ENCODE data around the gene DDX49. TPM values are rescaled to one million over a fixed set of nuclear protein-coding genes. Genes with fewer than 3 reads are reported as not detected.

The DDX49 gene
- 45.0 and 70.0 TPM in 2 replicates for polyA plus RNA-seq (2011; rRNA removed)
- polyA minus RNA-seq (2011; rRNA and poly(A)+ RNA removed) = 28.9 and 72.6 TPM in 2 replicates

GRCh38 chr19:18919086-18919899, at the start of gene DDX49, which contains the start of gene COPE:
DDX49 (plus strand) TSS chr19:18919715; CDS start chr19:18919742, 27 bp downstream.
COPE (minus strand) TSS chr19:18919387; CDS start chr19:18919348, 39 bp downstream.
- no peaks in the 10 kb centered on the region for H3K27me3 ChIP-seq (ENCODE audit: control insufficient read depth, insufficient read depth, low read length)
- peak within 1 kb of the TSS; percentile 99 for H3K4me3 ChIP-seq (ENCODE audit: low read depth, low read length)
- DNase-seq (ENCODE audit: low read depth) = peak; percentile 100
- ChIA-PET CTCF (interaction anchor here (1.0 to 1.8 kb wide), 3 partner anchors 10 to 68 kb away, joined by 3 to 11 read pairs (median 3); no protein-coding TSS in a partner anchor), POLR2A (interaction anchor here (0.6 to 0.7 kb wide), 2 partner anchors 25 to 330 kb away, joined by 3 read pairs; no protein-coding TSS in a partner anchor)
- 0 out of 2 replicates have a peak, but pooled peaks have one; percentile 11 for TF ChIP-seq CTCF (IDR thresholded peaks at IDR 0.05; ENCODE audit: insufficient read depth, low read depth, low read length)
- H3K36me3 ChIP-seq (ENCODE audit: control insufficient read depth, insufficient read depth, low read length) = peaks cover 22% of the 10 kb centered on the region

DNA sequence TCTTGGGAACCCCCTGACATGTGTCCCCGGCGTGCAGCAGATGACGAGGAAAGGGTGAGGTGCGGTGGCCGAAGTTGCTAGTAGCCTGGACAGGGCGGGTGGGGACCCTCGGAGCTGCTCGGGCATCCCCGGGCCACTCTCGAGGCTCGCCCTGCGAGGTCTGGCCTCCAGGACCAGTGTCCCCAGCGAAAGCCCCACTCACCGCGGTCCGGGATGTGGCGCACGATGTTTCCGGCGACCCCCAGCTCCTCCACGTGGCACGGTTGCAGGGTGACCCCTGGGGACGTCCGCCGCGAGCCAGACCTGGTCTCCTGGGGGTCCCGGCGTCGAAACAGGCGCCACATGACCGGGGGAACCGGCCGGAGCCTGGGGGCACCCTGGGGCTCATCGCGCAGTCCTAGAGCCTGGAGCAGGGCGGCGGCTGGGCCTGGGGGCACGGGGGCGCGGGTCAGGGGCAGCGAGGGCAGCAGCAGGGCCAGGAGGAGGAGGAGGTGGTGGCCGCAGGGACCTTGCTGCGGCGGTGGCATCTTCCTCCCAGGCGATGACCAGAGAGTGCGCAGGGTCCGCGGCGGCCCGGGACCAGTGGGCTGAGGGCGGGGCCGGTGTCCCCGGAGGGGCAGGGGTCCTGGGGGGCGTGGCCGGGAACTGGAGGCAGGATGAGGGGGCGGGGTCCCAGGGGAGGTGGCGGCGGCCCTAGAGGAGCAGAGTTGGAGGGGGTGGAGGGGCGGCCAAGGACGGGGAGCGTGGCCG, 49.6 kb upstream of the DDX49 start:
- H3K4me3 ChIP-seq (ENCODE audit: low read depth, low read length) = no peak overlapping the region
- no peaks in the 10 kb centered on the region for H3K27me3 ChIP-seq (ENCODE audit: control insufficient read depth, insufficient read depth, low read length)
- peaks cover 24% of the 10 kb centered on the region for H3K36me3 ChIP-seq (ENCODE audit: control insufficient read depth, insufficient read depth, low read length)
- ChIA-PET POLR2A (no interaction called here), CTCF (no interaction called here)
- DNase-seq (ENCODE audit: low read depth) = no peak
- TF ChIP-seq CTCF (IDR thresholded peaks at IDR 0.05; ENCODE audit: insufficient read depth, low read depth, low read length) = no peak

- Histone ChIP-seq H3K27me3 (ENCODE audit: control insufficient read depth, insufficient read depth, low read length) (no peaks in the 10 kb centered on the region), H3K4me3 (ENCODE audit: low read depth, low read length) (no peak overlapping the region), H3K36me3 (ENCODE audit: control insufficient read depth, insufficient read depth, low read length) (peaks cover 19% of the 10 kb centered on the region)
- CTCF ChIA-PET = interaction anchor here (0.8 kb wide), 1 partner anchor 116 kb away, joined by 4 read pairs; no protein-coding TSS in a partner anchor
- DNase-seq (ENCODE audit: low read depth) = no peak
- TF ChIP-seq CTCF (IDR thresholded peaks at IDR 0.05; ENCODE audit: insufficient read depth, low read depth, low read length) = no peak
- POLR2A ChIA-PET = no interaction called here
Measured at GRCh38 chr19:18870531-18871172, 48.9 kb upstream of the DDX49 start.

- POLR2A ChIA-PET = no interaction called here
- TF ChIP-seq CTCF (IDR thresholded peaks at IDR 0.05; ENCODE audit: insufficient read depth, low read depth, low read length) = no peak
- H3K27me3 ChIP-seq (ENCODE audit: control insufficient read depth, insufficient read depth, low read length) = no peaks in the 10 kb centered on the region
- DNase-seq (ENCODE audit: low read depth) = no peak
- CTCF ChIA-PET = no interaction called here
- H3K4me3 ChIP-seq (ENCODE audit: low read depth, low read length) = no peak overlapping the region
- peaks cover 13% of the 10 kb centered on the region for H3K36me3 ChIP-seq (ENCODE audit: control insufficient read depth, insufficient read depth, low read length)
Measured at GRCh38 chr19:18871543-18871942, 48.0 kb upstream of the DDX49 start.
